ENCODE data around the gene KCNN1. TPM values are rescaled to one million over a fixed set of nuclear protein-coding genes. Genes with fewer than 3 reads are reported as not detected.

The KCNN1 gene
- total RNA-seq, 1 donor, result not detected

- H3K4me3 ChIP-seq (ENCODE audit: low read depth, low read length), result no peak overlapping the region
- TF ChIP-seq, protein P1, sequence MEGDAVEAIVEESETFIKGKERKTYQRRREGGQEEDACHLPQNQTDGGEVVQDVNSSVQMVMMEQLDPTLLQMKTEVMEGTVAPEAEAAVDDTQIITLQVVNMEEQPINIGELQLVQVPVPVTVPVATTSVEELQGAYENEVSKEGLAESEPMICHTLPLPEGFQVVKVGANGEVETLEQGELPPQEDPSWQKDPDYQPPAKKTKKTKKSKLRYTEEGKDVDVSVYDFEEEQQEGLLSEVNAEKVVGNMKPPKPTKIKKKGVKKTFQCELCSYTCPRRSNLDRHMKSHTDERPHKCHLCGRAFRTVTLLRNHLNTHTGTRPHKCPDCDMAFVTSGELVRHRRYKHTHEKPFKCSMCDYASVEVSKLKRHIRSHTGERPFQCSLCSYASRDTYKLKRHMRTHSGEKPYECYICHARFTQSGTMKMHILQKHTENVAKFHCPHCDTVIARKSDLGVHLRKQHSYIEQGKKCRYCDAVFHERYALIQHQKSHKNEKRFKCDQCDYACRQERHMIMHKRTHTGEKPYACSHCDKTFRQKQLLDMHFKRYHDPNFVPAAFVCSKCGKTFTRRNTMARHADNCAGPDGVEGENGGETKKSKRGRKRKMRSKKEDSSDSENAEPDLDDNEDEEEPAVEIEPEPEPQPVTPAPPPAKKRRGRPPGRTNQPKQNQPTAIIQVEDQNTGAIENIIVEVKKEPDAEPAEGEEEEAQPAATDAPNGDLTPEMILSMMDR (IDR thresholded peaks at IDR 0.05; ENCODE audit: insufficient read depth, low read length), result no peak
- DNase-seq (ENCODE audit: low read depth), result no peak
Measured at GRCh38 chr19:17953316-17953801, 13.5 kb upstream of the KCNN1 start.

- no peak overlapping the region for H3K4me3 ChIP-seq (ENCODE audit: low read depth, low read length)
- TF ChIP-seq, protein P1 (IDR thresholded peaks at IDR 0.05; ENCODE audit: insufficient read depth, low read length), result no peak
- DNase-seq (ENCODE audit: low read depth), result no peak
Measured at GRCh38 chr19:17953869-17954268, 13.0 kb upstream of the KCNN1 start.

- TF ChIP-seq, protein P1 (IDR thresholded peaks at IDR 0.05; ENCODE audit: insufficient read depth, low read length), result no peak
- H3K4me3 ChIP-seq (ENCODE audit: low read depth, low read length), result no peak overlapping the region
- DNase-seq (ENCODE audit: low read depth), result no peak
Measured at GRCh38 chr19:17954401-17954800, 12.5 kb upstream of the KCNN1 start.

DNA sequence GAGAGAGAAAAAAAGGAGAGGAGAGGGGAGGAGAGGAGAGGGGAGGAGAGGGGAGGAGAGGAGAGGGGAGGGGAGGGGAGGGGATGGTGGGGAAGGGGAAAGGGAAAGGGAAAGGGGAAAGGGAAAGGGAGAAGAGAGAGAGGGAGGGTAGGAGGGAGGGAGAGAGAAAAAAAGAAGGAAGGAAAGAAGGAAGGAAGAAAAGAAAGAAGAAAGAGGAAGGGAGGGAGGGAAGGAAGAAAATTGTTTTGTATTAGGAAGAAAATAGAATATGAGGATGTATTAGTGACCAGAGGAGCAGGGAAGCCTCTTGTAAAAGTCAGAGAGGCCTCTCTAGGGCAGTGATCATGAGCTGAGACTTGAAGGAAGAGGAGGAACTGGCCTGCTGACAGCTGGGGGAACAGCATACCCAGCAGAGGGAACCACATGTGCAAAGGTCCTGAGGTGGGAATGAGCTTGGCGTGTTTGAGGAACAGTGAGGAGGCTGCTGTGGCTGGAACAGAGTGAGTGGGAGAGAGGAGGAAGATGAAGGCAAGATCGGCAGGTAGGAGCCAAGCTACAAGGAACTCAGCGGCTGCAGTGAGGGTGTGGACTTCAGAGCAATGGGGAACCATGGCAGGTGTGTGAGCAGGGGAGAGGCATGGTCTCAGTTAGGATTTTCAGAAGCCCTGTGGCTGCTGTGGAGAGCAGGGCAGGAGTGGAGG, 9.6 kb upstream of the KCNN1 start:
- DNase-seq (ENCODE audit: low read depth), result no peak
- no peak overlapping the region for H3K4me3 ChIP-seq (ENCODE audit: low read depth, low read length)
- TF ChIP-seq, protein P1 (IDR thresholded peaks at IDR 0.05; ENCODE audit: insufficient read depth, low read length), result no peak

DNA sequence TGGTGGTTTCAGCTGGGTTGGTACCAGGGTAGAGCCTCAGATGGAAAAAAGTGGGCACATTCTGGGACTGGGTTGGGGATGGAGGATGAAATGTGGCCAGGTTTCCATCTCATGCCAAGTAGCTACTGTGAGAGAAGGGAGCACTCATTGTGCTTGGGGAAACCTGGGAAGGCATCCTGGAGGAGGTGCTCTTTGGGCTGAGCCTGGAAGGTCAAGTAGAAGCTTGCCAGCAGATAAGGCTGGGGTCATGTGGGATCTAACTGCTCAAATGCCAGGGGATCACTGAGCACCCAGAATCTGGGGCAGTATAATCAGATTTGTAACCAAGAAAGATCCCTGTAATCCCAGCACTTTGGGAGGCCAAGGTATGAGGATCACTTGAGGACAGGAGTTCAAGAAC, 9.0 kb upstream of the KCNN1 start:
- TF ChIP-seq, protein P1 (IDR thresholded peaks at IDR 0.05; ENCODE audit: insufficient read depth, low read length), result no peak
- DNase-seq (ENCODE audit: low read depth), result no peak
- H3K4me3 ChIP-seq (ENCODE audit: low read depth, low read length), result no peak overlapping the region

DNA sequence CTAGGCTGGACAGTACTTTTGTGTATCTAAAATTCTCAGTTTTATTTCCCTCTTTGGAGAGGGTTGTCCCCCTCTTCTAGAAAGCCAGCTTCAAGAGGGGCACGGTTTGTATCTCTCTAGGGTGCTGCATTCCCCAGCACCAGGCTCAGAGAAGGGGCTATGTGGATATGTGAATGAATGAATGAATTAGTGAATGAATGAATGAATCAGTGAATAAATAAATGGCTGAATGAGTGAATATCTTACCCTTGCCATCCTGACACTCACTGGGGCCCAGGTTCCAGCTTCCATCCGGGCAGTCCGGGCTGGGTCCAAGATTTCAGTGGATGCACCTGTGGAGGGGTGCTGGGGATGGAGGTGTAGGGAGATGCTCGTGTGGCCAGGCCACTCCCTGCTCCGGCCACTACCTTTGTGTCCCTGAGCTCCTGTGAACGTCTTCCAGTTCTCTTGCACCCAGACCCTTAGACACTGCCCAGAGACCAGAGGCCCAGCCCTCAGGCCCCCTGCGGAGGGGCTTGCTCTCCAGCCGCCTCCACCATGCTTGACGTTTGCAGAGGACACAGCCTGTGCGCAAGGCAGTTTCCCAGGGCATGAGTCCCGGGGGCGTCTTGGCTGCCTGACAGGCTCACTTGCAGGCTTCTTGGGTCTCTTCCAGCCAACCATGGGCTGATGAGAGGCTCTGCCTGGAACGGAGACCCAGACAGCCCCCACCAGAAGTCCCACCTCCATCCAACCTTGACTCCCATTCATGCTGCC, 2.8 kb upstream of the KCNN1 start:
- TF ChIP-seq, protein P1 (IDR thresholded peaks at IDR 0.05; ENCODE audit: insufficient read depth, low read length), result no peak
- DNase-seq (ENCODE audit: low read depth), result no peak
- no peak overlapping the region for H3K4me3 ChIP-seq (ENCODE audit: low read depth, low read length)

All from fibroblast of the aortic adventitia (primary cell).